Testis (tissue), 2 donors: ENCODE data around the gene RALGPS2.

ENCODE experiments used
- POLR2A ChIP-seq: fragments of 450-650 bp; IDR thresholded peaks from one replicate; pipeline ENCODE4 v1.6.1; 2017; ENCODE audit warnings: antibody characterized with exemption, mild to moderate bottlenecking, moderate library complexity
- TF ChIP-seq, protein P1 (sequence below), 3 experiments: fragments of 450-650 bp in 2 of 3; fragments of 200-600 bp in 1 of 3; sonication (generic) in 1 of 3; IDR thresholded peaks; one replicate each; pipeline ENCODE4 v1.5.1; 2016 to 2019; ENCODE audit warnings: antibody characterized with exemption in 3 of 3, mild to moderate bottlenecking in 2 of 3, moderate library complexity in 1 of 3

DNA sequence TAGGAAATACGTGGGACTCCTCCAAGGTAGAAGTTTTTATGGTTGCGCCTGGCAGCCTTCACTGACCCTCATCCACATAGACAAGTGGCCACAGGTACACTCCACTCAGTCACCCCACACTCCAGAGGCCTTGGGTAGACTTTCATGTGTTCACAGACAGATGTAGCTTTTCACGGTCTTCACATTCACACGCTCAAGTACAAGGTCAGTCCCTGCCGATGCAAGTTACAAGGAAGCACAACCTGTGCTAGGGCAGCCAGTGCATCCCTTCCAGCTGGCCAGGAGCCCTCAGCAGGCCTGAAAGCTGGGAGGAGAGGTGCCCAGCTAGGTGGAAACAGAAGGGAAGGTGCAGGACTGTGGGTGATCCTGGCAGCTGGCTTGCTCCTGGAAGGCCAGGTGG, 245.1 kb downstream of the RALGPS2 start:
- TF ChIP-seq, protein P1, sequence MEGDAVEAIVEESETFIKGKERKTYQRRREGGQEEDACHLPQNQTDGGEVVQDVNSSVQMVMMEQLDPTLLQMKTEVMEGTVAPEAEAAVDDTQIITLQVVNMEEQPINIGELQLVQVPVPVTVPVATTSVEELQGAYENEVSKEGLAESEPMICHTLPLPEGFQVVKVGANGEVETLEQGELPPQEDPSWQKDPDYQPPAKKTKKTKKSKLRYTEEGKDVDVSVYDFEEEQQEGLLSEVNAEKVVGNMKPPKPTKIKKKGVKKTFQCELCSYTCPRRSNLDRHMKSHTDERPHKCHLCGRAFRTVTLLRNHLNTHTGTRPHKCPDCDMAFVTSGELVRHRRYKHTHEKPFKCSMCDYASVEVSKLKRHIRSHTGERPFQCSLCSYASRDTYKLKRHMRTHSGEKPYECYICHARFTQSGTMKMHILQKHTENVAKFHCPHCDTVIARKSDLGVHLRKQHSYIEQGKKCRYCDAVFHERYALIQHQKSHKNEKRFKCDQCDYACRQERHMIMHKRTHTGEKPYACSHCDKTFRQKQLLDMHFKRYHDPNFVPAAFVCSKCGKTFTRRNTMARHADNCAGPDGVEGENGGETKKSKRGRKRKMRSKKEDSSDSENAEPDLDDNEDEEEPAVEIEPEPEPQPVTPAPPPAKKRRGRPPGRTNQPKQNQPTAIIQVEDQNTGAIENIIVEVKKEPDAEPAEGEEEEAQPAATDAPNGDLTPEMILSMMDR (IDR thresholded peaks at IDR 0.05) = no peak
- no peak for TF ChIP-seq POLR2A
